ENCODE data around the gene FXYD6.

- no peak for TF ChIP-seq CTCF (IDR thresholded peaks at IDR 0.05)
- no peak for TF ChIP-seq POLR2A (IDR thresholded peaks at IDR 0.05)
Observed at GRCh38 chr11:117876059-117876340, 458 bp downstream of the FXYD6 start.
